HepG2 (cell line): Measurements from ENCODE around the gene TADA2A.

Experiments used
- CEBPB ChIP-seq: IDR thresholded peaks from 2 replicates; pipeline ENCODE4 v1.6.1; 2011; ENCODE audit warnings: low read depth, low read length, improper control_type of control experiment, borderline replicate concordance
- DNMT1 ChIP-seq: sonication (generic); formaldehyde crosslinking; IDR thresholded peaks from 2 replicates; pipeline ENCODE4 v1.5.1; 2020; ENCODE audit warnings: mild to moderate bottlenecking, missing genetic modification reagents
- ETV6 ChIP-seq: sonication (generic); formaldehyde crosslinking; conservative IDR thresholded peaks from 2 replicates; pipeline ENCODE4 v1.4.0; 2020; ENCODE audit warnings: missing genetic modification reagents
- EZH2 ChIP-seq: conservative IDR thresholded peaks from 2 replicates; pipeline ENCODE4 v1.6.1; 2012; ENCODE audit warnings: mild to moderate bottlenecking, low read depth, low read length, moderate library complexity
- FOXK1 ChIP-seq: sonication (generic); formaldehyde crosslinking; IDR thresholded peaks from 2 replicates; pipeline ENCODE4 v1.4.0; 2020; ENCODE audit warnings: low read depth, missing genetic modification reagents, borderline replicate concordance
- MZF1 ChIP-seq: sonication (generic); formaldehyde crosslinking; IDR thresholded peaks from 2 replicates; pipeline ENCODE4 v1.8.1; 2023; ENCODE audit warnings: mild to moderate bottlenecking, missing genetic modification reagents, borderline replicate concordance
- NCOR1 ChIP-seq: fragments of 200-600 bp; sonication (generic); IDR thresholded peaks from 2 replicates; pipeline ENCODE4 v1.7.0; 2017; ENCODE audit warnings: antibody characterized with exemption, low read length, borderline replicate concordance
- POLR2A ChIP-seq, 2 experiments: IDR thresholded peaks; 2 replicates each; pipeline ENCODE4 v1.6.1; 2011; ENCODE audit warnings: low read depth in 2 of 2, low read length in 2 of 2, mild to moderate bottlenecking in 1 of 2, moderate library complexity in 1 of 2; ENCODE audit not compliant: insufficient read depth in 1 of 2
- SETDB1 ChIP-seq: sonication (generic); formaldehyde crosslinking; IDR thresholded peaks from 2 replicates; pipeline ENCODE4 v1.5.1; 2020; ENCODE audit warnings: missing genetic modification reagents, mild to moderate bottlenecking, borderline replicate concordance
- ZBTB8A ChIP-seq: sonication (generic); formaldehyde crosslinking; IDR thresholded peaks from 2 replicates; pipeline ENCODE4 v1.4.0; 2020; ENCODE audit warnings: mild to moderate bottlenecking, low read depth, missing genetic modification reagents, borderline replicate concordance
- ZNF350 ChIP-seq: sonication (generic); formaldehyde crosslinking; IDR thresholded peaks from 2 replicates; pipeline ENCODE4 v1.4.0; 2020; ENCODE audit warnings: mild to moderate bottlenecking, low read depth, missing genetic modification reagents, borderline replicate concordance
- ZNF639 ChIP-seq: conservative IDR thresholded peaks from 2 replicates; pipeline ENCODE4 v1.6.1; 2018; ENCODE audit warnings: missing genetic modification reagents
- TF ChIP-seq, protein P1 (sequence below): sonication (generic); formaldehyde crosslinking; IDR thresholded peaks from 2 replicates; pipeline ENCODE4 v1.5.0; 2020; ENCODE audit warnings: mild to moderate bottlenecking, missing genetic modification reagents, moderate library complexity

DNA sequence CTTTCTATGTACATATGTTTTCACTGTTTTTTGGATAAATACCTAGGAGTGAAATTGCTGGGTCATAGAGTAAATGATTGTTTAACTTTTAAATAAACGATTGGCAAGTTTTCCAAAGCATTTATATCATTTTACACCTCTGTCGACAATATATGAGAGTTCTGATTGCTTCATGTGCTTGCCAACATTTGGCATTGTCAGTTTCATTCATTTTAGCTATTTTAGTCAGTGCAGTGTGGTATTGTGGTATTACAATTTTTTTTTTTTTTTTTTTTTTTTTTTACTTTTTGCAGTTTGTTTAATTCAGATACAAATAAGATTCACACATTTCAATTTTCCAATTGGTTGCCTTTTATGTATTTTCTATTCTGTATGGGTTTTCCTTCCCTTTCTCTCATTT is 26.0 kb downstream of the TADA2A start:
- TF ChIP-seq CEBPB, result no peak
- TF ChIP-seq ZNF350 (CRISPR knock-in tag), result no peak
- TF ChIP-seq, protein P1, sequence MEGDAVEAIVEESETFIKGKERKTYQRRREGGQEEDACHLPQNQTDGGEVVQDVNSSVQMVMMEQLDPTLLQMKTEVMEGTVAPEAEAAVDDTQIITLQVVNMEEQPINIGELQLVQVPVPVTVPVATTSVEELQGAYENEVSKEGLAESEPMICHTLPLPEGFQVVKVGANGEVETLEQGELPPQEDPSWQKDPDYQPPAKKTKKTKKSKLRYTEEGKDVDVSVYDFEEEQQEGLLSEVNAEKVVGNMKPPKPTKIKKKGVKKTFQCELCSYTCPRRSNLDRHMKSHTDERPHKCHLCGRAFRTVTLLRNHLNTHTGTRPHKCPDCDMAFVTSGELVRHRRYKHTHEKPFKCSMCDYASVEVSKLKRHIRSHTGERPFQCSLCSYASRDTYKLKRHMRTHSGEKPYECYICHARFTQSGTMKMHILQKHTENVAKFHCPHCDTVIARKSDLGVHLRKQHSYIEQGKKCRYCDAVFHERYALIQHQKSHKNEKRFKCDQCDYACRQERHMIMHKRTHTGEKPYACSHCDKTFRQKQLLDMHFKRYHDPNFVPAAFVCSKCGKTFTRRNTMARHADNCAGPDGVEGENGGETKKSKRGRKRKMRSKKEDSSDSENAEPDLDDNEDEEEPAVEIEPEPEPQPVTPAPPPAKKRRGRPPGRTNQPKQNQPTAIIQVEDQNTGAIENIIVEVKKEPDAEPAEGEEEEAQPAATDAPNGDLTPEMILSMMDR (CRISPR knock-in tag), result no peak
- no peak for TF ChIP-seq SETDB1
- no peak for TF ChIP-seq EZH2
- TF ChIP-seq MZF1 (CRISPR knock-in tag), result no peak
- TF ChIP-seq POLR2A (IDR thresholded peaks at IDR 0.05; ENCODE audit: insufficient read depth in 1 of 2, low read depth in 2 of 2, low read length in 2 of 2), result no peak
- no peak for TF ChIP-seq ZBTB8A (CRISPR knock-in tag)
- no peak for TF ChIP-seq FOXK1 (CRISPR knock-in tag)
- no peak for TF ChIP-seq DNMT1 (CRISPR knock-in tag)
- no peak for TF ChIP-seq ZNF639 (CRISPR knock-in tag)
- no peak for TF ChIP-seq NCOR1
- no peak for TF ChIP-seq ETV6 (CRISPR knock-in tag)
